Measurements from ENCODE around the gene MRPL20. TPM values are rescaled to one million over a fixed set of nuclear protein-coding genes. Genes with fewer than 3 reads are reported as not detected.

Gene MRPL20
- total and polyA plus RNA-seq, 4 experiments from 2014 or later = 119 to 202 (median 147) TPM

GRCh38 chr1:1377540-1378205 is 29.4 kb downstream of the MRPL20 start:
- intact Hi-C loops (cut with micrococcal nuclease) = no loop called here
- Mint-ChIP-seq H3K27me3 (no peaks in the 10 kb centered on the region), H3K9me3 (no peaks in the 10 kb centered on the region), H3K27ac (no peak overlapping the region), H3K4me1 (peaks cover 5 to 25% (median 12%) of the 10 kb centered on the region in 4 donors), H3K4me3 (no peak overlapping the region), H3K36me3 (peaks cover 0 to 12% of the 10 kb centered on the region in 2 donors)
- no peaks in the 10 kb centered on the region for H3K27me3 ChIP-seq (ENCODE audit: insufficient read depth, low read length)
- CTCF ChIA-PET (ENCODE audit: partially characterized antibody) = no interaction called here
- POLR2A ChIA-PET (ENCODE audit: partially characterized antibody) = interaction anchor here (0.6 to 10.2 kb wide), 6 partner anchors 12 to 545 kb away, joined by 3 to 149 read pairs (median 4); partner anchors contain the start of genes CCNL2, MRPL20, TAS1R3 and TTLL10
- peaks cover 24% of the 10 kb centered on the region for H3K4me1 ChIP-seq (ENCODE audit: insufficient read depth, low read length)
- no peak for DNase-seq
- no peak overlapping the region for H3K4me3 ChIP-seq (ENCODE audit: low read length in 2 of 2)
- H3K36me3 ChIP-seq (ENCODE audit: insufficient read depth, low read length) = no peaks in the 10 kb centered on the region
- H3K27ac ChIP-seq (ENCODE audit: low read depth, low read length) = no peak overlapping the region
- no peaks in the 10 kb centered on the region for H3K9me3 ChIP-seq (ENCODE audit: control insufficient read depth in 1 of 2, low read length in 2 of 2)

GRCh38 chr1:1376551-1377226 is 30.4 kb downstream of the MRPL20 start:
- H3K4me3 ChIP-seq (ENCODE audit: low read length in 2 of 2) = no peak overlapping the region
- POLR2A ChIA-PET (ENCODE audit: partially characterized antibody) = interaction anchor here (0.7 to 10.2 kb wide), 8 partner anchors 10 to 479 kb away, joined by 3 to 149 read pairs (median 8); partner anchors contain the start of genes CCNL2 and MRPL20
- H3K27ac ChIP-seq (ENCODE audit: low read depth, low read length) = no peak overlapping the region
- peaks cover 34% of the 10 kb centered on the region for H3K4me1 ChIP-seq (ENCODE audit: insufficient read depth, low read length)
- Mint-ChIP-seq H3K27me3 (no peaks in the 10 kb centered on the region), H3K9me3 (no peaks in the 10 kb centered on the region), H3K4me1 (peaks cover 6 to 29% (median 15%) of the 10 kb centered on the region in 4 donors), H3K4me3 (peak overlapping the region in 7 of 8 donors; percentile 20 to 93 (median 53)), H3K36me3 (peaks cover 0 to 12% of the 10 kb centered on the region in 2 donors), H3K27ac (peak overlapping the region in 4 of 7 donors; percentile 43 to 82 (median 56))
- no peaks in the 10 kb centered on the region for H3K36me3 ChIP-seq (ENCODE audit: insufficient read depth, low read length)
- DNase-seq = no peak
- intact Hi-C loops (cut with micrococcal nuclease) = no loop called here
- H3K27me3 ChIP-seq (ENCODE audit: insufficient read depth, low read length) = no peaks in the 10 kb centered on the region
- CTCF ChIA-PET (ENCODE audit: partially characterized antibody) = no interaction called here
- H3K9me3 ChIP-seq (ENCODE audit: control insufficient read depth in 1 of 2, low read length in 2 of 2) = no peaks in the 10 kb centered on the region

- Mint-ChIP-seq H3K9me3 (no peaks in the 10 kb centered on the region), H3K4me3 (peak within 1 kb of the TSS; percentile 86 to 96 (median 92)), H3K4me1 (peaks cover 6 to 44% (median 26%) of the 10 kb centered on the region in 4 donors), H3K27me3 (no peaks in the 10 kb centered on the region), H3K36me3 (peaks cover 0 to 16% of the 10 kb centered on the region in 2 donors), H3K27ac (peak within 1 kb of the TSS in 6 of 7 donors; percentile 93 to 99 (median 98))
- CTCF ChIA-PET (ENCODE audit: partially characterized antibody) = interaction anchor here (1.1 to 1.6 kb wide), 5 partner anchors 24 to 239 kb away, joined by 3 to 6 read pairs (median 5); partner anchors contain the start of gene CCNL2
- Histone ChIP-seq H3K27ac (ENCODE audit: low read depth, low read length) (peak within 1 kb of the TSS; percentile 88), H3K27me3 (ENCODE audit: insufficient read depth, low read length) (no peaks in the 10 kb centered on the region), H3K9me3 (ENCODE audit: control insufficient read depth in 1 of 2, low read length in 2 of 2) (no peaks in the 10 kb centered on the region), H3K4me3 (ENCODE audit: low read length in 2 of 2) (peak within 1 kb of the TSS; percentile 42 to 73), H3K4me1 (ENCODE audit: insufficient read depth, low read length) (peaks cover 46% of the 10 kb centered on the region), H3K36me3 (ENCODE audit: insufficient read depth, low read length) (no peaks in the 10 kb centered on the region)
- intact Hi-C loops (cut with micrococcal nuclease) = loop anchor here (1.0 to 2.0 kb wide), 6 partner anchors 24 to 259 kb away; partner anchors contain the start of genes C1orf159, CCNL2, CPTP and INTS11
- POLR2A ChIA-PET (ENCODE audit: partially characterized antibody) = interaction anchor here (0.6 to 10.2 kb wide), 26 partner anchors 10 to 880 kb away, joined by 3 to 149 read pairs (median 4); partner anchors contain the start of genes B3GALT6, C1orf159, CCNL2 and ISG15
- peak; percentile 95 to 98 (median 97) for DNase-seq
Observed at GRCh38 chr1:1374929-1375662, 32.0 kb downstream of the MRPL20 start, which contains the start of gene AURKAIP1. TSS of gene AURKAIP1 (minus strand) at chr1:1375207. CDS start at chr1:1374756, 451 bp downstream.

- CTCF ChIA-PET (ENCODE audit: partially characterized antibody) = interaction anchor here (1.1 to 1.6 kb wide), 4 partner anchors 25 to 240 kb away, joined by 3 to 6 read pairs (median 6); partner anchors contain the start of gene CCNL2
- Mint-ChIP-seq H3K9me3 (no peaks in the 10 kb centered on the region), H3K36me3 (peaks cover 0 to 16% of the 10 kb centered on the region in 2 donors), H3K4me1 (peaks cover 6 to 45% (median 28%) of the 10 kb centered on the region in 4 donors), H3K27ac (peak overlapping the region in 6 of 7 donors; percentile 78 to 98 (median 86)), H3K27me3 (no peaks in the 10 kb centered on the region), H3K4me3 (peak overlapping the region; percentile 75 to 95 (median 82))
- Histone ChIP-seq H3K27ac (ENCODE audit: low read depth, low read length) (peak overlapping the region; percentile 88), H3K4me1 (ENCODE audit: insufficient read depth, low read length) (peaks cover 46% of the 10 kb centered on the region), H3K4me3 (ENCODE audit: low read length in 2 of 2) (peak overlapping the region; percentile 42 to 73), H3K36me3 (ENCODE audit: insufficient read depth, low read length) (no peaks in the 10 kb centered on the region), H3K27me3 (ENCODE audit: insufficient read depth, low read length) (no peaks in the 10 kb centered on the region), H3K9me3 (ENCODE audit: control insufficient read depth in 1 of 2, low read length in 2 of 2) (no peaks in the 10 kb centered on the region)
- DNase-seq = peak in 1 of 5 donors; percentile 21
- POLR2A ChIA-PET (ENCODE audit: partially characterized antibody) = interaction anchor here (0.6 to 10.2 kb wide), 20 partner anchors 9 to 881 kb away, joined by 3 to 149 read pairs (median 6); partner anchors contain the start of genes B3GALT6, C1orf159, CCNL2 and MIB2
- intact Hi-C loops (cut with micrococcal nuclease) = loop anchor here (2.0 kb wide), 1 partner anchor 50 kb away; the partner anchor contains the start of genes CPTP and INTS11
Observed at GRCh38 chr1:1374589-1374928, 32.5 kb downstream of the MRPL20 start.

GRCh38 chr1:1373815-1374588 is 33.1 kb downstream of the MRPL20 start:
- peak overlapping the region in 1 of 2 donors; percentile 73 for H3K4me3 ChIP-seq (ENCODE audit: low read length in 2 of 2)
- POLR2A ChIA-PET (ENCODE audit: partially characterized antibody) = interaction anchor here (0.9 to 10.2 kb wide), 12 partner anchors 8 to 257 kb away, joined by 3 to 149 read pairs (median 9); partner anchors contain the start of genes B3GALT6, C1orf159, CCNL2 and MIB2
- peak overlapping the region; percentile 75 to 95 (median 82) for H3K4me3 Mint-ChIP-seq

More at GRCh38 chr1:1373815-1374588, 33.1 kb downstream of the MRPL20 start:
- Histone ChIP-seq H3K27ac (ENCODE audit: low read depth, low read length) (peak overlapping the region; percentile 88), H3K27me3 (ENCODE audit: insufficient read depth, low read length) (no peaks in the 10 kb centered on the region), H3K9me3 (ENCODE audit: control insufficient read depth in 1 of 2, low read length in 2 of 2) (no peaks in the 10 kb centered on the region), H3K4me1 (ENCODE audit: insufficient read depth, low read length) (peaks cover 46% of the 10 kb centered on the region), H3K36me3 (ENCODE audit: insufficient read depth, low read length) (no peaks in the 10 kb centered on the region)
- DNase-seq = no peak
- H3K9me3 Mint-ChIP-seq = no peaks in the 10 kb centered on the region
- H3K4me1 Mint-ChIP-seq = peaks cover 6 to 45% (median 28%) of the 10 kb centered on the region in 4 donors
- H3K27ac Mint-ChIP-seq = peak overlapping the region in 6 of 7 donors; percentile 78 to 91 (median 86)
- CTCF ChIA-PET (ENCODE audit: partially characterized antibody) = interaction anchor here (1.1 to 1.6 kb wide), 3 partner anchors 25 to 241 kb away, joined by 3 to 6 read pairs (median 6); partner anchors contain the start of gene CCNL2
- no peaks in the 10 kb centered on the region for H3K27me3 Mint-ChIP-seq
- H3K36me3 Mint-ChIP-seq = peaks cover 0 to 16% of the 10 kb centered on the region in 2 donors
- intact Hi-C loops (cut with micrococcal nuclease) = loop anchor here (2.0 kb wide), 2 partner anchors 25 to 49 kb away; partner anchors contain the start of genes CPTP, DVL1 and INTS11
